ENCODE data around the gene SEMA4D.

GRCh38 chr9:89455356-89455824 lies 42.5 kb downstream of the SEMA4D start:
- TF ChIP-seq CTCF (IDR thresholded peaks at IDR 0.05; ENCODE audit: poor library complexity) = no peak
- no peak for TF ChIP-seq EZH2 (IDR thresholded peaks at IDR 0.05; ENCODE audit: borderline replicate concordance)
- no peak for TF ChIP-seq EZH2phosphoT487 (IDR thresholded peaks at IDR 0.05; ENCODE audit: low read depth, severe bottlenecking, unreplicated experiment)
